DMS114 treated with DMSO at 0.1 percent for 48 hours (cell line): ENCODE data around the gene PRKAG3.

ENCODE experiments used
- DNase-seq: peaks from one replicate; lab custom pipeline; 2025; ENCODE audit not compliant: unreplicated experiment; lab: John Stamatoyannopoulos, UW

Gene PRKAG3

GRCh38 chr2:218831378-218831990 lies at the start of gene PRKAG3:
TSS of gene PRKAG3 (minus strand) at chr2:218831803.
- no peak for DNase-seq

GRCh38 chr2:218880859-218881594 lies 49.4 kb upstream of the PRKAG3 start:
- no peak for DNase-seq

- no peak for DNase-seq
Observed at GRCh38 chr2:218880102-218880858, 48.7 kb upstream of the PRKAG3 start, which contains the start of gene WNT10A. TSS of gene WNT10A (plus strand) at chr2:218880852. CDS start at chr2:218880996, 144 bp downstream.

GRCh38 chr2:218879776-218880101 lies 48.1 kb upstream of the PRKAG3 start:
- DNase-seq: no peak

- DNase-seq: no peak
Observed at GRCh38 chr2:218878926-218879761, 47.5 kb upstream of the PRKAG3 start.

- DNase-seq: no peak
Observed at GRCh38 chr2:218878486-218878885, 46.9 kb upstream of the PRKAG3 start.

GRCh38 chr2:218877891-218878290 lies 46.3 kb upstream of the PRKAG3 start:
- no peak for DNase-seq

GRCh38 chr2:218877331-218877730 lies 45.7 kb upstream of the PRKAG3 start:
- DNase-seq: no peak

GRCh38 chr2:218876562-218877219 lies 45.1 kb upstream of the PRKAG3 start:
- DNase-seq: peak; percentile 76

- DNase-seq: no peak
Observed at GRCh38 chr2:218875692-218876246, 44.2 kb upstream of the PRKAG3 start.

- no peak for DNase-seq
Observed at GRCh38 chr2:218873359-218874194, 42.0 kb upstream of the PRKAG3 start.

- DNase-seq: no peak
Observed at GRCh38 chr2:218872645-218873358, 41.2 kb upstream of the PRKAG3 start.

GRCh38 chr2:218871345-218872302 lies 40.0 kb upstream of the PRKAG3 start:
- DNase-seq: no peak

- no peak for DNase-seq
Observed at GRCh38 chr2:218870984-218871344, 39.4 kb upstream of the PRKAG3 start.

GRCh38 chr2:218869064-218869463 lies 37.5 kb upstream of the PRKAG3 start:
- DNase-seq: no peak

GRCh38 chr2:218867900-218868299 lies 36.3 kb upstream of the PRKAG3 start:
- no peak for DNase-seq

- DNase-seq: no peak
Observed at GRCh38 chr2:218865999-218866398, 34.4 kb upstream of the PRKAG3 start.

- DNase-seq: no peak
Observed at GRCh38 chr2:218865396-218865795, 33.8 kb upstream of the PRKAG3 start.
